ENCODE results near the gene HHAT.
"Not testable (repeated sequence)": the region's sequence is repeated elsewhere in the genome, so short reads cannot be mapped to it uniquely, and the experiment has no call there.

Gene HHAT

GRCh38 chr1:210648588-210649269 is 320.0 kb downstream of the HHAT start:
- DNase-seq (ENCODE audit: low spot score): no peak

GRCh38 chr1:210650403-210650802 is 321.7 kb downstream of the HHAT start:
- no peak for DNase-seq (ENCODE audit: low spot score)

DNA sequence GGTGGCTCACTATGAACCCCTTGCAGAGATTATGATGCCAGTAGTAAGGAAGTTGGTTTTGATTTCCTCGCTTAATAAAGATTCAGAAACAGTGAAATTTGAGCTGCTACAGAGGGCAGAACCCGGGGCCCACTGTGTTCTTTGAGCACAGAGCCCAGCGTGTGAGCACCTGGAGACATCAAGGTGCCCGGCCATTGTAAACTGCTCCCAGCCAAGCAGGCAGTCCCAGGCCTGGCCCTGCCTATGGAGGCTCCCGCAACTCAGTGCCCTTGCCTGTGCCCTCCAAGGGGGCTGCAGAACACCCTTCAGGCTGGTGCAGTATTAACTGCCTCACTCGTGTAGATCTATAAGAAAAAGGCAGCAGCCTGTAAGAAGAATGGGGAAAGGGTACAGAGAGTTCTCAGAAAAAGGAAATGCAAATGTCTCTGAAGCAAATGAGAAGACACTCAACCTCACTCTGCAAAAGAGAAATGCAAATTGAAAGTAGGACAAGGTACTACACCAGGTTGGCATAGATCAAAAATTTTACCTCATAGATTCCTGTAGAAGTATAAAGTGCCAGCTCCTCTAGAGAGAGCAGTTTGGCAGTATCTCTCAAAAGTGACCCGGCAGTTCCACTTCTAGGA is 323.7 kb downstream of the HHAT start:
- no peak for DNase-seq (ENCODE audit: low spot score)

DNA sequence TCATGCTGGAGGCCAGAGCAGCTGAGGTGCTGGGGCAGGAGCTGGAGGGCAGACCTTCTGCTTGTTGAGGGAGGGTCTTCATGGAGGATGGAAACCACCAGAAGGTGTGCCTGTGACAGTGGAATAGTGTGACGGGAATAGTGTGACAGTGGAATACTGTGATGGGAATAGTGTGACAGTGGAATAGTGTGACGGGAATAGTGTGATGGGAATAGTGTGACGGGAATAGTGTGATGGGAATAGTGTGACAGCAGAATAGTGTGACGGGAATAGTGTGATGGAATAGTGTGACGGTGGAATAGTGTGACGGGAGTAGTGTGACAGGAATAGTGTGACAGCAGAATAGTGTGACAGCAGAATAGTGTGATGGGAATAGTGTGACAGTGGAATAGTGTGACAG is 325.1 kb downstream of the HHAT start:
- DNase-seq (ENCODE audit: low spot score): no peak

- no peak for DNase-seq (ENCODE audit: low spot score)
Measured at GRCh38 chr1:210654176-210654981, 325.7 kb downstream of the HHAT start.

DNA sequence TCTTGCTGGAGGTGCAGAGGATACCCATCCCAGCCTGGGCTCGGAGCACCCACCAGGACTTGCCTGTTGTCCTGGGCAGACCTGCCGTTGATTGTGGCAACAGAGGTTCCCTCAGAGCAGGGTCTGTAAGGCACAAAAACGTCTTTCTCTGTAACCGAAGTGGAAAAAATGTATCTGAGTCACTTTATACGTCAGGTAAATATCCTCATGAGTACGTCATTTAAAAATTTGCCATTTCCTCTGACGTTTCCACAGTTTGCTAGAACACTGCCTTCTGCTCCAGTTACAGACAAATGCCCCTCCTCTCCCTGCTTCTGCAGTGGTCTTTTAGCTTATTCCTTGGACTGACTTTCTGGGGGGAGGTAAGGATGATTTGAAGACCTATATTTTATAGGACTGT is 326.8 kb downstream of the HHAT start:
- no peak for DNase-seq (ENCODE audit: low spot score)

- DNase-seq (ENCODE audit: low spot score): no peak
Measured at GRCh38 chr1:210657806-210658205, 329.1 kb downstream of the HHAT start.

- DNase-seq (ENCODE audit: low spot score): not testable (repeated sequence)
Measured at GRCh38 chr1:210661520-210661919, 332.8 kb downstream of the HHAT start.

GRCh38 chr1:210662291-210663050 is 333.8 kb downstream of the HHAT start:
- no peak for DNase-seq (ENCODE audit: low spot score)

- no peak for DNase-seq (ENCODE audit: low spot score)
Measured at GRCh38 chr1:210663730-210664573, 335.2 kb downstream of the HHAT start.

DNA sequence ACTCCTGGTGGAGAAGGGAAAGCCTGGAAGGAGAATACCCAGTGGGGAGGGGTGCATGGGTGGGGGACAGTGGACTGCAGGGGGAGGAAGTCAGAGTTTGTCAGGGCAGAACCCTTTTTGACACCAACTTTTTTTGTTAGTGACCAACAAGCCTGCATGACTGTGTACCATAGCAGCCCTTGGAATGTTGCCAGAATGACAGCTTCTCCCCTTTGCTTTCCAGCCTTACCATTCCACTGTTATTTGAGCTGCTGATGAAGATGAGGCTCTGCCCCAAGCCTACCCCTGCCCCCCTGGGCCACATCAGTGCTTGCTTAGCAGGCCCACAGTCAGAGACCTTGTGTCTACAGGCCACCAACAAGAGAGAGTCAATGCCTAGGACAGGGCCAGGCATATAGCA is 341.2 kb downstream of the HHAT start:
- DNase-seq (ENCODE audit: low spot score): no peak

DNA sequence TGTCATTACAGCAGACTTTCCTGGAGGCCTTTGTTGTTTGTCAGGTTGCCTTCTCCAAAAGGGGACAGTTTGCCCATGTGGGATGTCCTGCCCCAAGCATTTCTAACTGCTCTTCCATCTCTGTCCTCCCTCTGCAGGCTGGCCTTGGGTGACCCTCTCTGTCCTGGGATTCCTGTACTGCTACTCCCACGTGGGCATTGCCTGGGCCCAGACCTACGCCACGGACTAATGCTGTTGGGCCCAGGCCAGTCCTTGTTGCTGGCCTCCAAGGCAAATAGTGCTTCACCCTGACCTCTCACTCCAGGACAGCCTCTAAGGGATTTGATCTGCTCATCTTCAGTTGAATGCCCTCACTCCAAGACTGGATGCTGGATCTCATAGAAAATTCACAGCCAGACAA is 345.4 kb downstream of the HHAT start:
- no peak for DNase-seq (ENCODE audit: low spot score)

GRCh38 chr1:210676539-210676938 is 347.8 kb downstream of the HHAT start:
- DNase-seq (ENCODE audit: low spot score): no peak

DNA sequence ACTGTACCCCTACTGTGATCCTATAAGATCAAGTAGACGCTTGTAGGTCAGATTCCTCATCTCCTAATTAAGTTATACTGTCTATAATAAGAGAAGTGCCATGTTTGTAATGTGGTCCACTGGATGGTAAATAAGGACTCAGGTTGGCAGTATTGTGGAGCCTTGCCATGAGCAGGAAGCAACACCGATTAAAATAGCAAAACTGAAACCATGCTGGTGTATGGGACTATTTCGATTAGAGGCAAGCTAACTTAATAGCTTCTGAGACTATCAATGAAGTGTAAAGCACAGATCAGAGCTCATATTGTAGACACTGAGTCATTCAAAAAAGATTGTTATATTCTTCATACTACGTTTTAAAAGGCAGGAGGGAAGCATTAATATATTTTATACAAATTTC is 348.8 kb downstream of the HHAT start:
- no peak for DNase-seq (ENCODE audit: low spot score)

- DNase-seq (ENCODE audit: low spot score): no peak
Measured at GRCh38 chr1:210678306-210678705, 349.6 kb downstream of the HHAT start.

DNA sequence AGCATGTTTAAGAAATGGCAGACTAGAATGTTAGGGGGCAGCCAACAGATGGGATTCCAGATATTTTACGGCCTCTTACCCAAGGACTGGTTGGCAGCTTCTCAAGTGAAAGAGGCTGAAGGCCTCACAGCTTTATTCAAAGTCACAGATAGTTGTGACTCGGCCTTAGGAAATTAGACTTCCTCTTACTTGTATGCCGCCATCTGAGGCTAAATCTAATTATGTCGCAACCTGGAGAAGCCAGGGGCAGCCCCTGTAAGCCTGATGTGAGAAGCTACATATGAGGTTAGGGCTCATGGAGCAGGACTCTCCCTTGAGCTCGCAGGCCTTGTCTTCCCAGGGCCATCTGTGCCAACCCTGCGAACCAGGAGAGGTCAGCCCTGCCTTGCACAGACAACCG is 352.5 kb downstream of the HHAT start:
- DNase-seq (ENCODE audit: low spot score): no peak

GRCh38 chr1:210683403-210684047 is 354.8 kb downstream of the HHAT start:
- DNase-seq (ENCODE audit: low spot score): no peak

DNA sequence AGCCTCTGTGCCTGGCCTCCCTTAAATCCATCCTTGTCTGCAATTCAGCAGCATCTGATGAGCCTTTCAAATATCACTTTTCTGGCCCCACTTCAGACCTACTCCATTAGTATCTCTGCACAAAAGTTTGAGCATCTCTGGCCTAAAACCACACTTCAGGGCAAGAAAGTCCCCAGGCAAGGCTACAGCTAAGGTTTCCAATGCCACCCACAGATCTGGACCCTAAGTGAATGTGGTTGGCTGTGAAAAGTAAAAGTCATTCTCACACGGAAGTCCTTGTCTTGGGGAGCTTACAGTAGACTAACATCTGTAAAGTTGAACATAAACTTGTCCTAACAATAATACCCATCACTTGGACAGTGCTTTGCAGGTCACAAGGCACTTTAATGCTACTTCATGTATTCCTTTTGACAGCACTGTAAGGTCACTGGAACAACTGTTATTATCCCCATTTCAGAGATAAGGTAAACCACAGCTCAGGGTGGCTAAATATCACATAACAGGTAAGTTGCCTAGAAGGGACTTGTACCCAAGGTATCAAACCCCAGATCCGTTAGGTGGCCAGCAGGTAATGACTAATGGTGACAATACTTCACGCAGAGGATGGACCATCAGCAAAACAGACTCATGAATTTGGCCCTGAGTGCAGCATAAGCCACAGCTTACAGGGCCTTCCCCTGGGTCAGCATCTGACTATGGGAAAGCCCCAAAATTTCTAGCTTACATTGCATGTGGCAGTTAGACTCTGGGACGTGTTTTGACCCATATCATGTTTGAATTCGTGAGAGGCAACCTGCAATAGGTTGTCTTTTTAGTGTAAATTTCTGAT is 356.0 kb downstream of the HHAT start:
- DNase-seq (ENCODE audit: low spot score): no peak

GRCh38 chr1:210685295-210685650 is 356.6 kb downstream of the HHAT start:
- no peak for DNase-seq (ENCODE audit: low spot score)

- no peak for DNase-seq (ENCODE audit: low spot score)
Measured at GRCh38 chr1:210686841-210687240, 358.1 kb downstream of the HHAT start.
